ENCODE results near the gene EXOSC5. TPM values are rescaled to one million over a fixed set of nuclear protein-coding genes. Genes with fewer than 3 reads are reported as not detected.

The EXOSC5 gene
- total RNA-seq, 2 experiments from 2014 or later, result 18.8 to 25.2 TPM

- no peak for DNase-seq
- no peaks in the 10 kb centered on the region for H3K27me3 Mint-ChIP-seq
- ChIA-PET CTCF (interaction anchor here (0.7 kb wide), 1 partner anchor 679 kb away, joined by 4 read pairs; no protein-coding TSS in a partner anchor), POLR2A (no interaction called here)
- H3K36me3 Mint-ChIP-seq (ENCODE audit: low read depth), result peaks cover 35% of the 10 kb centered on the region
- no peak overlapping the region for H3K4me3 Mint-ChIP-seq
- peak overlapping the region; percentile 58 for H3K27ac Mint-ChIP-seq
- H3K9me3 Mint-ChIP-seq, result no peaks in the 10 kb centered on the region
- H3K4me1 Mint-ChIP-seq, result peaks cover 12% of the 10 kb centered on the region
Measured at GRCh38 chr19:41434450-41434849, 37.3 kb upstream of the EXOSC5 start.

GRCh38 chr19:41433171-41433570, 36.0 kb upstream of the EXOSC5 start:
- Mint-ChIP-seq H3K9me3 (no peaks in the 10 kb centered on the region), H3K4me3 (no peak overlapping the region), H3K36me3 (ENCODE audit: low read depth) (peaks cover 35% of the 10 kb centered on the region), H3K4me1 (peaks cover 24% of the 10 kb centered on the region), H3K27me3 (no peaks in the 10 kb centered on the region), H3K27ac (no peak overlapping the region)
- POLR2A ChIA-PET, result no interaction called here
- CTCF ChIA-PET, result interaction anchor here (0.6 to 0.9 kb wide), 2 partner anchors 130 to 229 kb away, joined by 3 read pairs; no protein-coding TSS in a partner anchor
- no peak for DNase-seq

GRCh38 chr19:41431426-41432386, 34.5 kb upstream of the EXOSC5 start:
- Mint-ChIP-seq H3K36me3 (ENCODE audit: low read depth) (peaks cover 40% of the 10 kb centered on the region), H3K27ac (no peak overlapping the region)
- DNase-seq, result peak; percentile 33

DNA sequence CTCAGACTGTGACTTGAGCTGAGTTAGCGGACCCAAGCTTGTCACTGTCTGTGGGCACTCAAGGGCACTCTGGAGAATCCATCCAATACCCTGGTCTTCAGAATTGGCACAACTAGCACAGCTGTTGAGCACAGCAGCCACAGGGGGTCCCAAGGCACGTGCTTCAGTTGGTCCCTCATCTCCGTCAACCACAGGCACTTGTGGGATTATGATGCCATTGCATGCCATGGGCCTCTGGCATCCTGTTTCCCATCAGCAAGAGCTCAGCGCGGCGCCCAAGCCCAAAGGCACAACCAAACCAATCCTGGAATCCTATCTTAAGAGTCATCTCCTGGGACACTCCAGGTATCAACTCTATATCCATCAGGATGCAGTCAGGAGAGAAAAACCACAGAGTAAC, 33.8 kb upstream of the EXOSC5 start:
- peaks cover 40% of the 10 kb centered on the region for H3K4me1 Mint-ChIP-seq
- no peaks in the 10 kb centered on the region for H3K27me3 Mint-ChIP-seq
- DNase-seq, result no peak
- ChIA-PET CTCF (interaction anchor here (0.6 to 1.7 kb wide), 8 partner anchors 8 to 1126 kb away, joined by 3 to 6 read pairs (median 3); partner anchors contain the start of genes B9D2 and DMAC2), POLR2A (interaction anchor here (0.9 to 1.9 kb wide), 2 partner anchors 103 to 110 kb away, joined by 3 to 7 read pairs; no protein-coding TSS in a partner anchor)
- peaks cover 34% of the 10 kb centered on the region for H3K36me3 Mint-ChIP-seq (ENCODE audit: low read depth)
- no peaks in the 10 kb centered on the region for H3K9me3 Mint-ChIP-seq
- H3K27ac Mint-ChIP-seq, result peak overlapping the region; percentile 51
- no peak overlapping the region for H3K4me3 Mint-ChIP-seq

More at GRCh38 chr19:41431426-41432386, 34.5 kb upstream of the EXOSC5 start:
- CTCF ChIA-PET, result interaction anchor here (0.7 to 1.7 kb wide), 7 partner anchors 8 to 124 kb away, joined by 3 to 6 read pairs (median 3); partner anchors contain the start of genes B9D2 and DMAC2
- H3K4me3 Mint-ChIP-seq, result no peak overlapping the region
- H3K4me1 Mint-ChIP-seq, result peaks cover 37% of the 10 kb centered on the region
- POLR2A ChIA-PET, result interaction anchor here (0.9 to 1.9 kb wide), 2 partner anchors 104 to 110 kb away, joined by 3 to 7 read pairs; no protein-coding TSS in a partner anchor
- no peaks in the 10 kb centered on the region for H3K27me3 Mint-ChIP-seq
- no peaks in the 10 kb centered on the region for H3K9me3 Mint-ChIP-seq

- Mint-ChIP-seq H3K27me3 (no peaks in the 10 kb centered on the region), H3K4me3 (peak overlapping the region; percentile 80), H3K36me3 (ENCODE audit: low read depth) (peaks cover 34% of the 10 kb centered on the region), H3K4me1 (peaks cover 45% of the 10 kb centered on the region), H3K9me3 (no peaks in the 10 kb centered on the region), H3K27ac (peak overlapping the region; percentile 63)
- POLR2A ChIA-PET, result interaction anchor here (1.0 to 3.9 kb wide), 5 partner anchors 11 to 165 kb away, joined by 3 to 30 read pairs (median 4); partner anchors contain the start of gene DMAC2
- DNase-seq, result no peak
- CTCF ChIA-PET, result interaction anchor here (0.8 to 2.3 kb wide), 5 partner anchors 11 to 76 kb away, joined by 3 to 11 read pairs (median 7); partner anchors contain the start of gene DMAC2
Measured at GRCh38 chr19:41428481-41428859, 31.3 kb upstream of the EXOSC5 start.

GRCh38 chr19:41427647-41428480, 30.7 kb upstream of the EXOSC5 start:
- DNase-seq, result peak; percentile 64
- CTCF ChIA-PET, result interaction anchor here (0.6 to 2.3 kb wide), 6 partner anchors 12 to 471 kb away, joined by 3 to 11 read pairs (median 4); partner anchors contain the start of gene DMAC2

DNA sequence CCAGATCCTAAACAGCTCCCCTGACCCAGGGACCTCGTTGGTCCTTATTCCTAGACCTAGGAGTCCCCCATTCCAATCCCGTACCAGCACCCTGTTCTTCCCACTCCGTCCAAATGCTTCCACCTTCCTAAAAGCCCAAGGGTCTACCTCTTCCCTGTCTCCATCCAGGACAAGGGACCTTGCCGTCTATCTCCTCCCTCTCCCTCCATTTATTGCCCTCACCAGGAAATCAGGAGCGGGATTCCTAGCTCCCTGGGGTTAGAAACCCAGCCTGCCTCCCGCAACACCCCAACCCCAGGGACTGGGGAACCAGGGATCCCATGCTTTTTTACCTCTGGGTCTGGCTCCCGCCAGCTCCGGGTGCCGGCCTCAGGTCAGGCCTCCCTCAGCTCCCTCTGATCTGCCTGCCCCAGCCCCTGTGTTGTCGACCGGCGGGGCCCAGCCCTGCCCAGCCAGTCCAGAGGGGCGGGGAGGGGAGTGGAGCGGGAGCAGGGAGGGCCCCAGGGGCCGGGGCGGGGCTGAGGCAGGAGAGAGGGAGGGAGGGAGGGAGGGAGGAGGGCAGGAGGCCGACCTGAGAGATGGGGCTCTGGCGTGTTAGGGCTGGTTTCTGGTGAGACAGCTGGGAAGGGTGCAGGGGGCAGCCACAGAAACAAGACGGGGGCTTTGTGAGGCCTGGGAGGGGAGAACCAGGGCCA, 29.9 kb upstream of the EXOSC5 start, which contains the start of gene B3GNT8:
B3GNT8 (minus strand) TSS at position 423 of the 695 bp plus-strand sequence. CDS start 596 bp downstream, outside the sequence.
- no peaks in the 10 kb centered on the region for H3K27me3 Mint-ChIP-seq
- DNase-seq, result peak; percentile 67
- peaks cover 25% of the 10 kb centered on the region for H3K36me3 Mint-ChIP-seq (ENCODE audit: low read depth)
- H3K27ac Mint-ChIP-seq, result peak within 1 kb of the TSS; percentile 81
- H3K4me1 Mint-ChIP-seq, result peaks cover 45% of the 10 kb centered on the region
- H3K4me3 Mint-ChIP-seq, result peak within 1 kb of the TSS; percentile 80
- ChIA-PET CTCF (interaction anchor here (0.6 to 2.3 kb wide), 4 partner anchors 13 to 472 kb away, joined by 3 to 9 read pairs (median 3); partner anchors contain the start of gene DMAC2), POLR2A (interaction anchor here (1.0 to 3.9 kb wide), 4 partner anchors 12 to 122 kb away, joined by 3 to 30 read pairs (median 4); partner anchors contain the start of gene DMAC2)
- no peaks in the 10 kb centered on the region for H3K9me3 Mint-ChIP-seq

More at GRCh38 chr19:41427647-41428480, 30.7 kb upstream of the EXOSC5 start:
- peaks cover 45% of the 10 kb centered on the region for H3K4me1 Mint-ChIP-seq
- H3K27ac Mint-ChIP-seq, result peak overlapping the region; percentile 81
- no peaks in the 10 kb centered on the region for H3K27me3 Mint-ChIP-seq
- H3K36me3 Mint-ChIP-seq (ENCODE audit: low read depth), result peaks cover 31% of the 10 kb centered on the region
- no peaks in the 10 kb centered on the region for H3K9me3 Mint-ChIP-seq
- peak overlapping the region; percentile 80 for H3K4me3 Mint-ChIP-seq
- POLR2A ChIA-PET, result interaction anchor here (1.0 to 3.9 kb wide), 6 partner anchors 11 to 165 kb away, joined by 3 to 30 read pairs (median 4); partner anchors contain the start of gene DMAC2

GRCh38 chr19:41426116-41426841, 29.1 kb upstream of the EXOSC5 start:
- POLR2A ChIA-PET, result interaction anchor here (1.0 to 3.9 kb wide), 3 partner anchors 13 to 118 kb away, joined by 3 to 30 read pairs (median 3); partner anchors contain the start of gene DMAC2
- Mint-ChIP-seq H3K4me3 (peak overlapping the region; percentile 80), H3K27me3 (no peaks in the 10 kb centered on the region), H3K36me3 (ENCODE audit: low read depth) (peaks cover 21% of the 10 kb centered on the region), H3K27ac (peak overlapping the region; percentile 16), H3K4me1 (peaks cover 41% of the 10 kb centered on the region), H3K9me3 (no peaks in the 10 kb centered on the region)
- DNase-seq, result no peak
- CTCF ChIA-PET, result interaction anchor here (0.6 to 2.3 kb wide), 3 partner anchors 13 to 61 kb away, joined by 3 to 9 read pairs (median 3); partner anchors contain the start of gene DMAC2

DNA sequence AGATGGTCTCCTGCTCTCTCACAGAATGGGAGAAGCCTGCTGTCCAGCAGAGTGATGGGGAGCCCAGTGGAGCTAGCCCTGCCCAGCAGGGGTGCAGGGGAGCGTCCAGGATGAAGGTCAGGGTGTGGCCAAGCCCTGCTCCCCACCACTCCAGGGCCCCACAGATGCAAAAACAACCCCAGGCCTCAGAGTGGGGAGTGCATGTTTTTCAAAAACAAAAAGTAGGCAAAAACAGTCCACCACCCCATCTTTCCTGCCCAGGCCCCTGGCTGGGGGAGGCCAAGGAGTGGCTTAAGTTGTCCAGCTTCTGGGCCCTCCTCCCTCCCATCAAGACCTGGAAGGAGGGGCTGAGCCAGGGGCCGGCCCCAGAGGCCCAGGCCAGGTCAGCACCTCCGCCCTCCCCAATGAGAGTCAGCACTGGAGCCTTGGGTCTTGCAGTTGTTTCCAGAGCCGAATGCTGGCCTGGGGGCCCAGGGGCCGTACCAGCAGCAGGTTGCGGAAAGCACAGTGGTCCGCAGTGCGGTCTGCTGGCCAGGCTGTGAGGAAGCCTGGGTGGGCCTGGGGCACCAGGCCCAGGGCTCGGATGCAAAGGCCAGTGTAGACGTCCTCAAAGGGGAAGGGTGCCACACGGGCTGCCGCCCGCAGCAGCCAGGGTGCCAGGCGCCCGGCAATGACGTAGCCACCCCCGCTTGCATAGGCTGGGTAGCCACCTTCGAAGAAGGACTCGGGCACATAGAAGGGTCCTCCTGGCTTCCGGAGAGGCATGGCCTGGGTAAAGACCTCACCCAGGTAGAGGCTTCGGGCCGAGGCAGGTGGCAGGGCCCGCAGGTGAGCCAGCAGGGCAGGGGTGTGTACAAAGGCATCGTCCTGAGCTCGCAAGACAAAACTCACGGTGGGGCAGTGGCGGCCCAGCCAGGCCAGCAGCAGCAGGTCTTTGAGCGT, 28.3 kb upstream of the EXOSC5 start:
- H3K9me3 Mint-ChIP-seq, result no peaks in the 10 kb centered on the region
- peaks cover 18% of the 10 kb centered on the region for H3K36me3 Mint-ChIP-seq (ENCODE audit: low read depth)
- H3K27ac Mint-ChIP-seq, result peak overlapping the region; percentile 68
- no peak for DNase-seq
- H3K27me3 Mint-ChIP-seq, result no peaks in the 10 kb centered on the region
- peak overlapping the region; percentile 8 for H3K4me3 Mint-ChIP-seq
- H3K4me1 Mint-ChIP-seq, result peaks cover 38% of the 10 kb centered on the region
- POLR2A ChIA-PET, result interaction anchor here (1.1 to 1.9 kb wide), 2 partner anchors 14 to 161 kb away, joined by 3 to 7 read pairs; partner anchors contain the start of genes DMAC2 and HNRNPUL1
- CTCF ChIA-PET, result interaction anchor here (0.7 kb wide), 1 partner anchor 23 kb away, joined by 3 read pairs; no protein-coding TSS in a partner anchor
